Brain pericyte (primary cell): Measurements from ENCODE around the gene AFAP1.

Source experiments
- DNase-seq: peaks from one replicate; pipeline ENCODE4 v3.0.0-alpha.2; 2012; ENCODE audit warnings: low read depth, low spot score

The AFAP1 gene

GRCh38 chr4:7842384-7843279 lies 97.0 kb downstream of the AFAP1 start:
- DNase-seq = no peak

DNA sequence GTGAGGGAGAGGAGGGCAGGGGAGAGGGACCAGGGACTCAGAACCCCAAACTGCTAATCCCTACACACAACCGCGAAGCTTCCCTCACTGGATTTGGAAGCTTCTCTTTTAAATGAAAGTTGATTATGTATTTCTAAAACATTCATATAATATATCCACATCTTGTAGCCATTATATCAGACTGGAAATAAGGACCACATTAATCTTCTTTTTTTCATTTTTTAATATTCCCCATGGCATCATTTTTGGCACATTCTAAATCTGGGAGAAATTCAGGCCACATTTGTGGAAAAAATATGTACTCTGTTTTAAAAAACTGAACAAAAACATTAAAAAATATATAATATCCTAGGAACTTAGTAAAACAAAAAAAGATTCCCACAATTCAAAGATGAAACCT lies 97.8 kb downstream of the AFAP1 start:
- DNase-seq = no peak

GRCh38 chr4:7841071-7841470 lies 98.6 kb downstream of the AFAP1 start:
- DNase-seq = no peak

DNA sequence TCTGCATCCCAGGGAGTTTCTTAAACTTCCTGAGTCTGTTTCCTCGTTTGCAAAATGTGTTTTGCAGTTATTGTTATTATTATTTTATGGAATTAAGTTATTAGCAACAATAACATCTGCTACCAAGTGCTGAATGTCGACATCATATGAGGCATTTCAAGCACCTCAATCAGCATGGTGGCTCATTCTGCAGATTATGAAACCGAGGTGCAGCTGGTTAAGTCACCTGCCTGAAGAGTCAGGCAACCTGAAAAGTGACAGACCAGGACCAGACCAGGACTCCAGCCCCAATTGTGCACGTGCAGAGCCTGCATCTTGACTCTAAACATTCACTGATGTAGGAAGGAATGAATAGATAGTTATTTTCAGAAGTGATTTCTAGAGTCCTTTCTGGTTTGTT lies 99.8 kb downstream of the AFAP1 start:
- DNase-seq = no peak

GRCh38 chr4:7838136-7838782 lies 101.4 kb downstream of the AFAP1 start:
- no peak for DNase-seq

GRCh38 chr4:7837597-7838135 lies 102.0 kb downstream of the AFAP1 start:
- no peak for DNase-seq

GRCh38 chr4:7831858-7832730 lies 107.6 kb downstream of the AFAP1 start:
- no peak for DNase-seq

GRCh38 chr4:7831330-7831729 lies 108.3 kb downstream of the AFAP1 start:
- DNase-seq = peak; percentile 71

GRCh38 chr4:7830747-7831146 lies 108.9 kb downstream of the AFAP1 start:
- no peak for DNase-seq

DNA sequence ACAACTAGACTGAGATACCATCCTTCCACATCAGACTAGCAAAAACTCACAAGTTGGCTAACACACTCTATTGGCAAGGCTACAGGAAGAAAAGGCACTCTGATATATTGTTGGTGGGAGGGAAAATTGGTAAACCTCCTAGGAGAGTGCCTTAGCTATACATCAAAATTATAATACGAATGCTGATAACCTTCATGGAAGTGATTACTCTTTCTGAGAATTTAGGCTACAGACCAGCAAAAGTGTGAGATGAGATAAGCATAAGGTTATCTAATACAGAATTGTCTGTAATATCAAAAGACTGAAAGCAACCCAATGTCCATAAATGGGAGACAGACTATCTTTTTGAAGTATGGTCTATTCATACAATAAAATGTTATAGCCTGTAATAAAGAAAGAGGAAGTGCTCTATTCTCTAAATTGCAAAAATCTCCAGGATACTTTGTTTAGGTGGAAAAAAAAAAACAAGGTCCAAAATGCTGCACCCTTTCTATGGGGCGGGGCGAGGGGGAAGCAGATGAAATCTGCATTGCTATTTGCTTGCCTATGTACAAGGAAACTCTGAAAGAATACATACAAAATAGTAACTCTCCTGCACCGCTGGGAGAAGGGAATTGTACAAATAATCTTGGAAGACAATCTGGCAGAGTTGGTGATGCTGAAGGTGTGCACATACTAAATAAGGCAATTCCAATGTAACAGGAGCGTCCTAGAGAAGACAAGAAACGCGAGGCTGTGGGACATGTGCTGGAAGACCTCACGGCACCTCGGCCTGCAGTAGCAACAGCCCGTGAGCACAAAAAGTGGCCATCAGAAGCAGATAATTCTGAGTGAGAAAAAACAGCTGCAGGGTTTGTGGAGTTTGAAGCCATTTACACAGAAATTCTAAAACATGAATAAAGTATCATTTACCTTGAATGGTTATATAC lies 109.7 kb downstream of the AFAP1 start:
- no peak for DNase-seq

GRCh38 chr4:7828793-7829301 lies 110.8 kb downstream of the AFAP1 start:
- DNase-seq = no peak

- DNase-seq = peak; percentile 97
These were observed 111.5 kb downstream of the AFAP1 start for GRCh38 chr4:7828011-7828720.

DNA sequence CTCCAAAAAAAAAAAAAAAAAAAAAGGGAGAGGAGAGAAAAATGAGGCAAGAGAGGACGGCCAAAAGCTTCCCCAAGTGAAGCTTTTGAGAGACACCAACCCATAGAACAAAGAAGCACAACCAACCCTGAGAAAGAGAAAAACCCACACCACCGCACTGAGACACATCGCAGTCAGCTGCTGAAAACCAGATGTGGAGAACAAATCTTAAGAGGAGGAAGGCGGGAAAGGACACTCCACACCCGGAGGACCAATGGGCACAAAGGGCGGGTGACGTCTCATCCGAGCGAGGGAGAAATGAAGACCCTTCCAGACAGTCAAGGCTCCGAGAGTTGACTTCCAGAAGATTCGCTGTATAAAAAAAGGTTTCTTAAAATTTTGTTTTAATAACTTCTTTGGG lies 112.1 kb downstream of the AFAP1 start:
- no peak for DNase-seq

- DNase-seq = no peak
These were observed 112.8 kb downstream of the AFAP1 start for GRCh38 chr4:7826909-7827306.

GRCh38 chr4:7826176-7826908 lies 113.3 kb downstream of the AFAP1 start:
- DNase-seq = no peak

DNA sequence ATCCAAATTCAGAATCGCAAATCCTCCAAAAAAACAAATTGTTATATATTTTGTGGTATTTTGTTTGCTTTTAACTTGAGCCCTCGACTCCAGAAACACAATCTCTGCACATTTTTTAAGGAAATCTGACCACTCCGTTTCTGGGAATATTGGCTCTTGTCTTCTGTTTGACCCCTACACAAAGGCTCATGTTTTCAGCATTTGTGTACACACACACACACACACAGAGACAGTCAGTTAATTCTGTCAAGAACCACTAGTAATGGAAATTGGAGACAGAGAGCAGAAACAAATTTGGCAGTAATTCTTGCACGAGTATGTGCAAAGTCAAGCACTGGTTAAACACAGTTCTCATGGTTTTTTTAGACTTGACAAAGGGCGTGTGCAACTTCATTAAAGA lies 115.4 kb downstream of the AFAP1 start:
- DNase-seq = peak; percentile 81

- DNase-seq = no peak
These were observed 116.2 kb downstream of the AFAP1 start for GRCh38 chr4:7823416-7823824.

DNA sequence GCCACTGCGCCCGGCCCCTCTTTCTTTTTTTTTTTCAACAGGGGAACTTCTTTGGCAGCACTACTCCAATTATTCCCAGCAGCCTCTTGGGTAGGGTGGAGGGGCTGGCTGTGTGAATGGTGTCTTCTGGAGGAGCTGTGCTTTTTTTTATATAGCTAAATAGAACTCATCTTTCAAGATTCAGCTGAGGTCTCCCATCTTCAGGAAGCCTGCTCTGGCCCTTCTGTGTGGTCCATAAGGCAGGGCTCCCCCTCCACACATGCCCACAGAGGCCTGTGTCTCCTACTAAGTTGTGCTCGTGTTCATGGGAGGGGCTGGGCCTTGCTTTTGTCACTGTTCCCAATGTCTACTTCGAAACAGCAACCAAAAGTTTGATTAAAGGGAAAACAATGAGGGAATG lies 116.8 kb downstream of the AFAP1 start:
- no peak for DNase-seq

DNA sequence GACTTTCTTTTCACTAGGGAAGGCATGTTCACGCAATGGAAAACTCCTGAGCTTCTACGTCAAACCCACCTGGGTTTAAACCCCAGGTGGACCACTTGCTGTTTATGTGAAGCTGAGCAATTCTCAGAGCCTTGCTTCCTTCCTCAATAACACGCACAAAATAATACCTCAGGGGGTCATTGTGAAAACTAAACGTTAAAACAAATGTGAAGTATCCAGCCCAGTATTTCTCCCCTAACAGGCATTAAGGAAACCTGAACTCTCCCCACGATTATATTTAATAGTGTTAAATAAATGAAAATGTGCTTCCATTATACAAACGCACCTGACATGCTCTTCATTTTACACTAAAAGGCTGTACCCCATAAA lies 117.5 kb downstream of the AFAP1 start:
- DNase-seq = no peak
